HCT116 (cell line): Measurements from ENCODE around the gene NFIA. TPM values are rescaled to one million over a fixed set of nuclear protein-coding genes. Genes with fewer than 3 reads are reported as not detected.

Source experiments
- ATAC-seq: fragments of 200-7000 bp; cut with Tn5 transposase; 2 replicates; pipeline ENCODE4 v1.9.1; 2020; ENCODE audit warnings: mild to moderate bottlenecking, moderate library complexity
- BruUV-seq: library from RNA; stranded (reverse); fragments of 400-500 nt; replicated peaks from 2 replicates; lab custom pipeline; 2021; lab: Mats Ljungman, UMichigan
- CTCF ChIA-PET: fragments of 300-600 bp; sonication (Branson Sonifier 250); formaldehyde crosslinking; loops from one replicate; lab custom pipeline; 2021; ENCODE audit warnings: antibody characterized with exemption; lab: Charles Lee
- POLR2A ChIA-PET: fragments of 300-600, 350-600 bp; sonication (Branson Sonifier 250); formaldehyde crosslinking; loops from one replicate; lab custom pipeline; 2021; ENCODE audit warnings: antibody characterized with exemption; lab: Charles Lee
- RAD21 ChIA-PET, 2 experiments: fragments of 300-600 bp; sonication (Branson Sonifier 250); formaldehyde crosslinking; loops; one replicate each; lab custom pipeline; 2023; ENCODE audit warnings: low total read pairs in 2 of 2; ENCODE audit not compliant: uncharacterized antibody in 2 of 2, unreplicated experiment in 2 of 2, low non-redundant PET in 1 of 2; lab: Charles Lee
- DNase-seq: peaks from one replicate; pipeline ENCODE4 v3.0.0-alpha.2; 2010; ENCODE audit warnings: low read depth, low spot score
- H2AFZ ChIP-seq: fragments of 200-600 bp; shearing (Covaris generic), sonication (generic); 2 replicates; pipeline ENCODE4 v1.6.1; 2017; ENCODE audit warnings: low read depth, mixed run types, mixed read lengths, antibody characterized with exemption, low read length; ENCODE audit not compliant: poor library complexity, severe bottlenecking
- H3K27ac ChIP-seq: 2 replicates; pipeline ENCODE4 v1.5.1; 2012; ENCODE audit warnings: low read depth, low read length
- H3K27me3 ChIP-seq: fragments of 200-600 bp; sonication (generic); 2 replicates; pipeline ENCODE4 v1.6.1; 2016; ENCODE audit warnings: mixed run types, low read length, mixed read lengths; ENCODE audit not compliant: insufficient read depth
- H3K36me3 ChIP-seq, 2 experiments: fragments of 200-500 bp in 1 of 2; fragments of 200-600 bp in 1 of 2; sonication (Bioruptor generic) in 1 of 2; sonication (generic) in 1 of 2; 2 replicates each; pipeline versions ENCODE4 v1.5.1 to v1.6.1; 2014 to 2016; ENCODE audit warnings: low read length in 2 of 2, inconsistent platforms in 1 of 2, mixed read lengths in 1 of 2, mixed run types in 1 of 2; ENCODE audit not compliant: insufficient read depth in 2 of 2, control insufficient read depth in 1 of 2
- H3K4me1 ChIP-seq, 2 experiments: fragments of 200-600 bp in 1 of 2; sonication (generic) in 1 of 2; 2 replicates each; pipeline versions ENCODE4 v1.5.1 to v1.6.1; 2012 to 2017; ENCODE audit warnings: low read length in 2 of 2, inconsistent platforms in 1 of 2, mild to moderate bottlenecking in 1 of 2, mixed read lengths in 1 of 2, mixed run types in 1 of 2, moderate library complexity in 1 of 2; ENCODE audit not compliant: insufficient read depth in 2 of 2, control insufficient read depth in 1 of 2
- H3K4me2 ChIP-seq: fragments of 200-600 bp; sonication (generic); 2 replicates; pipeline ENCODE4 v1.6.1; 2017; ENCODE audit warnings: mixed run types, low read length, mixed read lengths
- H3K4me3 ChIP-seq, 2 experiments: fragments of 200-600 bp in 1 of 2; sonication (generic) in 1 of 2; replicated peaks in 1 of 2; 2 replicates each; pipeline ENCODE4 v1.5.1; 2011 to 2016; ENCODE audit warnings: low read length in 2 of 2, control low read depth in 1 of 2, low read depth in 1 of 2, mild to moderate bottlenecking in 1 of 2, mixed read lengths in 1 of 2, mixed run types in 1 of 2
- H3K79me2 ChIP-seq: fragments of 200-600 bp; sonication (generic); 2 replicates; pipeline ENCODE4 v1.6.1; 2017; ENCODE audit warnings: mild to moderate bottlenecking, mixed run types, low read length, moderate library complexity, mixed read lengths; ENCODE audit not compliant: insufficient read depth
- H3K9ac ChIP-seq: fragments of 200-600 bp; sonication (generic); 2 replicates; pipeline ENCODE4 v1.6.1; 2016; ENCODE audit warnings: low read length, mixed read lengths
- H3K9me2 ChIP-seq: fragments of 200-600 bp; sonication (generic), shearing (Covaris generic); 2 replicates; pipeline ENCODE4 v1.6.1; 2017; ENCODE audit warnings: mixed run types, mild to moderate bottlenecking, moderate library complexity; ENCODE audit not compliant: insufficient read depth
- H3K9me3 ChIP-seq, 2 experiments: fragments of 200-500 bp in 1 of 2; fragments of 200-600 bp in 1 of 2; sonication (Bioruptor generic) in 1 of 2; sonication (generic) in 1 of 2; 2 replicates each; pipeline ENCODE4 v1.6.1; 2014 to 2017; ENCODE audit warnings: low read length in 2 of 2, mixed read lengths in 2 of 2, inconsistent platforms in 1 of 2, low read depth in 1 of 2, mild to moderate bottlenecking in 1 of 2, mixed run types in 1 of 2, moderate library complexity in 1 of 2; ENCODE audit not compliant: control insufficient read depth in 1 of 2, insufficient read depth in 1 of 2
- H4K20me1 ChIP-seq: fragments of 200-600 bp; sonication (generic), shearing (Covaris generic); 2 replicates; pipeline ENCODE4 v1.6.1; 2017; ENCODE audit warnings: mixed run types, mild to moderate bottlenecking, moderate library complexity; ENCODE audit not compliant: insufficient read depth
- CBX3 ChIP-seq: IDR thresholded peaks from 2 replicates; pipeline ENCODE4 v1.6.1; 2012; ENCODE audit warnings: low read depth
- CEBPB ChIP-seq: IDR thresholded peaks from 2 replicates; pipeline ENCODE4 v1.6.1; 2012; ENCODE audit warnings: low read depth
- EGR1 ChIP-seq: IDR thresholded peaks from 2 replicates; pipeline ENCODE4 v1.6.1; 2012; ENCODE audit warnings: low read depth
- ELF1 ChIP-seq: IDR thresholded peaks from 2 replicates; pipeline ENCODE4 v1.6.1; 2012; ENCODE audit warnings: low read depth, borderline replicate concordance
- EZH2 ChIP-seq: fragments of 200-600 bp; sonication (generic); IDR thresholded peaks from 2 replicates; pipeline ENCODE4 v1.6.1; 2017; ENCODE audit warnings: antibody characterized with exemption, mixed run types
- EZH2phosphoT487 ChIP-seq: fragments of 200-600 bp; IDR thresholded peaks from 2 replicates; pipeline ENCODE4 v1.6.1; 2018; ENCODE audit warnings: antibody characterized with exemption, borderline replicate concordance
- FOSL1 ChIP-seq: IDR thresholded peaks from 2 replicates; pipeline ENCODE4 v1.6.1; 2012; ENCODE audit warnings: low read depth
- JUND ChIP-seq: IDR thresholded peaks from 2 replicates; pipeline ENCODE4 v1.6.1; 2012
- POLR2A ChIP-seq: IDR thresholded peaks from 2 replicates; pipeline ENCODE4 v1.7.0; 2011; ENCODE audit warnings: borderline replicate concordance; ENCODE audit not compliant: insufficient read depth, insufficient read length; ENCODE audit errors: extremely low read depth
- POLR2AphosphoS5 ChIP-seq: IDR thresholded peaks from 2 replicates; pipeline ENCODE4 v1.6.1; 2011; ENCODE audit warnings: mild to moderate bottlenecking, low read depth, low read length, moderate library complexity
- RAD21 ChIP-seq: IDR thresholded peaks from 2 replicates; pipeline ENCODE4 v1.6.1; 2012; ENCODE audit warnings: low read depth, mild to moderate bottlenecking
- SRF ChIP-seq: IDR thresholded peaks from 2 replicates; pipeline ENCODE4 v1.6.1; 2012; ENCODE audit warnings: low read depth
- ZFX ChIP-seq: fragments of 450-650 bp; IDR thresholded peaks from 2 replicates; pipeline ENCODE4 v1.6.1; 2017
- ZNF274 ChIP-seq: fragments of 200-500 bp; sonication (Bioruptor generic); IDR thresholded peaks from 2 replicates; pipeline ENCODE4 v1.6.1; 2014; ENCODE audit warnings: mild to moderate bottlenecking, low read depth, low read length, inconsistent platforms
- intact Hi-C: fragments of 100-400 bp; cut with micrococcal nuclease; formaldehyde crosslinking; loops from 2 replicates; pipeline ENCODE4 v1.10.0; 2022
- total RNA-seq: library from RNA; stranded (reverse); gene quantifications from one replicate; pipeline ENCODE4 v1.2.1, GENCODE V29; 2021; ENCODE audit not compliant: unreplicated experiment
- TF ChIP-seq, protein P1 (sequence below): IDR thresholded peaks from 2 replicates; pipeline ENCODE4 v1.6.1; 2012
- TF ChIP-seq, protein P2 (sequence below), 3 experiments: fragments of 200-600 bp in 1 of 3; sonication (generic) in 1 of 3; IDR thresholded peaks in 2 of 3; conservative IDR thresholded peaks in 1 of 3; 2 replicates each; pipeline ENCODE4 v1.5.1; 2012 to 2017; ENCODE audit warnings: low read depth in 2 of 3, low read length in 2 of 3, antibody characterized with exemption in 1 of 3, borderline replicate concordance in 1 of 3, control low read depth in 1 of 3, mild to moderate bottlenecking in 1 of 3, mixed read lengths in 1 of 3, mixed run types in 1 of 3, moderate library complexity in 1 of 3; ENCODE audit not compliant: insufficient read depth in 1 of 3
- TF ChIP-seq, protein P3 (sequence below): IDR thresholded peaks from 2 replicates; pipeline ENCODE4 v1.6.1; 2012
- TF ChIP-seq, protein P4 (sequence below): IDR thresholded peaks from 2 replicates; pipeline ENCODE4 v1.6.1; 2011; ENCODE audit warnings: mild to moderate bottlenecking, low read length, moderate library complexity; ENCODE audit not compliant: insufficient replicate concordance; ENCODE audit errors: extremely low read depth
- TF ChIP-seq, protein P5 (sequence below): IDR thresholded peaks from 2 replicates; pipeline ENCODE4 v1.6.1; 2012; ENCODE audit warnings: low read depth

Gene NFIA
- total RNA-seq, 1 experiment from 2014 or later, result 17.2 TPM

DNA sequence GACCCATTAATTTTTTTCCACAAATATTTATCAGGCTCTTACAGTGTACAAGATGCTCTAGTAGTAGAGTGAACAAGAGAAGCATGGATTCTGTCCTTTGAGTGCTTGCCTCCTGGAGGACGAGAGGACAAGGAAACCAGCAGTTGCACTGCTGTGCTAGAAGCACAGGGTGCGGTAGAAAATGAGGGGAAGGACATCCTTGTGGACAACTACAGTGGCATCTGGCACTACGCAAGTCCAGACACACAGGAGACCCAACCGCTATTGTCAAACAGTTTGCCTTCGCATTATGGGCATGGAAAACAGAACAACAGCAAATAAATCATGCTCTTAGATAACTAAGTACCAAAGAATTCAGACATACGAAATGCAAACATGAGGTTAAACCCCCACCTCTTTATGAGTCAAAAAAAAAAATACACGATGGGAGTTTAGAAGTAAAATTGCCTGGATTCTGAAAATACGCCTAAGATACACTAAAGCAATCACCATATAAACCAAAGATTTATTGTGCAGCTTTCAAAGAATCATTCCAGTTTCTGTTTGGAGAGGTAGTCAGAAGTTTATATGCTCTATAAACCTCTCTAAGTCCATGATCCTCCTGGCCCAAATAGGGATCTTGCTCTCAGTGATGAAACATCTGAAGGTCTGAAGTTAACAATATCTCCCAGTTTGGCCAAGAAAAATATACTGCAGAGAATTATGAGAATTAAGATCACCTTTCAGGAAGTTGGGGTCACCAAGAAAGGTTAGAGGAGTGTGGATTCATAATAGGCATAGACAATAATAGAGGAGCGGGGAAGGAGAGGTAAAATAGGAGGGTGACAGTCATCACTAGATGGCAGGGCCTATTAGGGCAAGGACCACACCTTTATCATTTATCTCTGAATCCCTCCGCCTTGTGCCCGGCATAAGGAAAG is 307.8 kb downstream of the NFIA start:
- ATAC-seq, result no peak
- no peaks in the 10 kb centered on the region for H3K36me3 ChIP-seq

More for the DNA sequence above, 307.8 kb downstream of the NFIA start:
- BruUV-seq, result no TSS peak
- no peak for TF ChIP-seq JUND
- no peak for TF ChIP-seq ZFX
- no peak for TF ChIP-seq POLR2AphosphoS5
- no peak for TF ChIP-seq ZNF274
- no peak for TF ChIP-seq RAD21
- no peak for TF ChIP-seq ELF1
- TF ChIP-seq, protein P1, sequence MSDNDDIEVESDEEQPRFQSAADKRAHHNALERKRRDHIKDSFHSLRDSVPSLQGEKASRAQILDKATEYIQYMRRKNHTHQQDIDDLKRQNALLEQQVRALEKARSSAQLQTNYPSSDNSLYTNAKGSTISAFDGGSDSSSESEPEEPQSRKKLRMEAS, result no peak
- TF ChIP-seq FOSL1, result no peak
- TF ChIP-seq, protein P2, sequence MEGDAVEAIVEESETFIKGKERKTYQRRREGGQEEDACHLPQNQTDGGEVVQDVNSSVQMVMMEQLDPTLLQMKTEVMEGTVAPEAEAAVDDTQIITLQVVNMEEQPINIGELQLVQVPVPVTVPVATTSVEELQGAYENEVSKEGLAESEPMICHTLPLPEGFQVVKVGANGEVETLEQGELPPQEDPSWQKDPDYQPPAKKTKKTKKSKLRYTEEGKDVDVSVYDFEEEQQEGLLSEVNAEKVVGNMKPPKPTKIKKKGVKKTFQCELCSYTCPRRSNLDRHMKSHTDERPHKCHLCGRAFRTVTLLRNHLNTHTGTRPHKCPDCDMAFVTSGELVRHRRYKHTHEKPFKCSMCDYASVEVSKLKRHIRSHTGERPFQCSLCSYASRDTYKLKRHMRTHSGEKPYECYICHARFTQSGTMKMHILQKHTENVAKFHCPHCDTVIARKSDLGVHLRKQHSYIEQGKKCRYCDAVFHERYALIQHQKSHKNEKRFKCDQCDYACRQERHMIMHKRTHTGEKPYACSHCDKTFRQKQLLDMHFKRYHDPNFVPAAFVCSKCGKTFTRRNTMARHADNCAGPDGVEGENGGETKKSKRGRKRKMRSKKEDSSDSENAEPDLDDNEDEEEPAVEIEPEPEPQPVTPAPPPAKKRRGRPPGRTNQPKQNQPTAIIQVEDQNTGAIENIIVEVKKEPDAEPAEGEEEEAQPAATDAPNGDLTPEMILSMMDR (IDR thresholded peaks at IDR 0.05 in 2 of 3, conservative IDR thresholded peaks at IDR 0.05 in 1 of 3; ENCODE audit: borderline replicate concordance in 1 of 3, insufficient read depth in 1 of 3, low read depth in 2 of 3, low read length in 2 of 3), result no peak
- TF ChIP-seq, protein P3, sequence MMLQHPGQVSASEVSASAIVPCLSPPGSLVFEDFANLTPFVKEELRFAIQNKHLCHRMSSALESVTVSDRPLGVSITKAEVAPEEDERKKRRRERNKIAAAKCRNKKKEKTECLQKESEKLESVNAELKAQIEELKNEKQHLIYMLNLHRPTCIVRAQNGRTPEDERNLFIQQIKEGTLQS, result no peak
- no peak for TF ChIP-seq EZH2phosphoT487
- TF ChIP-seq, protein P4, sequence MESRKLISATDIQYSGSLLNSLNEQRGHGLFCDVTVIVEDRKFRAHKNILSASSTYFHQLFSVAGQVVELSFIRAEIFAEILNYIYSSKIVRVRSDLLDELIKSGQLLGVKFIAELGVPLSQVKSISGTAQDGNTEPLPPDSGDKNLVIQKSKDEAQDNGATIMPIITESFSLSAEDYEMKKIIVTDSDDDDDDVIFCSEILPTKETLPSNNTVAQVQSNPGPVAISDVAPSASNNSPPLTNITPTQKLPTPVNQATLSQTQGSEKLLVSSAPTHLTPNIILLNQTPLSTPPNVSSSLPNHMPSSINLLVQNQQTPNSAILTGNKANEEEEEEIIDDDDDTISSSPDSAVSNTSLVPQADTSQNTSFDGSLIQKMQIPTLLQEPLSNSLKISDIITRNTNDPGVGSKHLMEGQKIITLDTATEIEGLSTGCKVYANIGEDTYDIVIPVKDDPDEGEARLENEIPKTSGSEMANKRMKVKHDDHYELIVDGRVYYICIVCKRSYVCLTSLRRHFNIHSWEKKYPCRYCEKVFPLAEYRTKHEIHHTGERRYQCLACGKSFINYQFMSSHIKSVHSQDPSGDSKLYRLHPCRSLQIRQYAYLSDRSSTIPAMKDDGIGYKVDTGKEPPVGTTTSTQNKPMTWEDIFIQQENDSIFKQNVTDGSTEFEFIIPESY, result no peak
- TF ChIP-seq, protein P5, sequence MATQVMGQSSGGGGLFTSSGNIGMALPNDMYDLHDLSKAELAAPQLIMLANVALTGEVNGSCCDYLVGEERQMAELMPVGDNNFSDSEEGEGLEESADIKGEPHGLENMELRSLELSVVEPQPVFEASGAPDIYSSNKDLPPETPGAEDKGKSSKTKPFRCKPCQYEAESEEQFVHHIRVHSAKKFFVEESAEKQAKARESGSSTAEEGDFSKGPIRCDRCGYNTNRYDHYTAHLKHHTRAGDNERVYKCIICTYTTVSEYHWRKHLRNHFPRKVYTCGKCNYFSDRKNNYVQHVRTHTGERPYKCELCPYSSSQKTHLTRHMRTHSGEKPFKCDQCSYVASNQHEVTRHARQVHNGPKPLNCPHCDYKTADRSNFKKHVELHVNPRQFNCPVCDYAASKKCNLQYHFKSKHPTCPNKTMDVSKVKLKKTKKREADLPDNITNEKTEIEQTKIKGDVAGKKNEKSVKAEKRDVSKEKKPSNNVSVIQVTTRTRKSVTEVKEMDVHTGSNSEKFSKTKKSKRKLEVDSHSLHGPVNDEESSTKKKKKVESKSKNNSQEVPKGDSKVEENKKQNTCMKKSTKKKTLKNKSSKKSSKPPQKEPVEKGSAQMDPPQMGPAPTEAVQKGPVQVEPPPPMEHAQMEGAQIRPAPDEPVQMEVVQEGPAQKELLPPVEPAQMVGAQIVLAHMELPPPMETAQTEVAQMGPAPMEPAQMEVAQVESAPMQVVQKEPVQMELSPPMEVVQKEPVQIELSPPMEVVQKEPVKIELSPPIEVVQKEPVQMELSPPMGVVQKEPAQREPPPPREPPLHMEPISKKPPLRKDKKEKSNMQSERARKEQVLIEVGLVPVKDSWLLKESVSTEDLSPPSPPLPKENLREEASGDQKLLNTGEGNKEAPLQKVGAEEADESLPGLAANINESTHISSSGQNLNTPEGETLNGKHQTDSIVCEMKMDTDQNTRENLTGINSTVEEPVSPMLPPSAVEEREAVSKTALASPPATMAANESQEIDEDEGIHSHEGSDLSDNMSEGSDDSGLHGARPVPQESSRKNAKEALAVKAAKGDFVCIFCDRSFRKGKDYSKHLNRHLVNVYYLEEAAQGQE, result no peak
- no peak for TF ChIP-seq CBX3
- no peak for TF ChIP-seq EZH2
- TF ChIP-seq CEBPB, result no peak
- no peak for TF ChIP-seq POLR2A
- no peak for TF ChIP-seq SRF
- no peak for TF ChIP-seq EGR1
- CTCF ChIA-PET, result no interaction called here
- RAD21 ChIA-PET, result no interaction called here
- H3K9me3 ChIP-seq, result peaks cover 0 to 6% of the 10 kb centered on the region in 2 experiments; a peak in 1 of 4 replicates
- H2AFZ ChIP-seq, result no peak overlapping the region
- no peak for DNase-seq
- POLR2A ChIA-PET, result no interaction called here
- no peaks in the 10 kb centered on the region for H3K27me3 ChIP-seq
- no peaks in the 10 kb centered on the region for H3K4me1 ChIP-seq
- no peaks in the 10 kb centered on the region for H3K79me2 ChIP-seq
- intact Hi-C loops, result no loop called here
- no peak overlapping the region for H3K4me3 ChIP-seq
- no peaks in the 10 kb centered on the region for H3K9me2 ChIP-seq
- no peaks in the 10 kb centered on the region for H4K20me1 ChIP-seq
- H3K4me2 ChIP-seq, result no peak overlapping the region
- H3K27ac ChIP-seq, result no peak overlapping the region
- H3K9ac ChIP-seq, result no peak overlapping the region
